K562 (cell line): ENCODE data around the gene ITK. TPM values are rescaled to one million over a fixed set of nuclear protein-coding genes. Genes with fewer than 3 reads are reported as not detected.

Experiments
- ATAC-seq: fragments of 200-7000 bp; cut with Tn5 transposase; 3 replicates; pipeline ENCODE4 v1.9.1; 2020; ENCODE audit warnings: moderate library complexity
- BruUV-seq: library from RNA; stranded (reverse); fragments of 400-500 nt; replicated peaks from 2 replicates; lab custom pipeline; 2021; lab: Mats Ljungman, UMichigan
- CTCF ChIA-PET: fragments of 300-600 bp; formaldehyde crosslinking; extraction: SDS; loops from one replicate; lab custom pipeline; 2021; ENCODE audit warnings: low intra/inter-chr PET ratio; lab: Yijun Ruan, JAX
- POLR2A ChIA-PET: fragments of 300-600, 350-650 bp; sonication (Branson Sonifier 250); formaldehyde crosslinking; extraction: SDS; loops from one replicate; lab custom pipeline; 2021; ENCODE audit warnings: antibody characterized with exemption, inconsistent platforms; lab: Yijun Ruan, JAX
- DNase-seq, 4 experiments: peaks; one replicate each; pipeline versions ENCODE4 v3.0.0 to v3.0.0-alpha.2; 2011 to 2018; ENCODE audit warnings: low spot score in 3 of 4, mixed read lengths in 3 of 4; ENCODE audit errors: extremely low read depth in 1 of 4
- FAIRE-seq: peaks from 2 replicates; lab custom pipeline; 2011; peaks lifted over from hg19 to GRCh38; lab: Jason Lieb, UNC
- H2AFZ ChIP-seq: 2 replicates; pipeline ENCODE4 v1.6.0; 2011; ENCODE audit warnings: low read depth, low read length, control low read depth, inconsistent platforms
- H3K27ac ChIP-seq: fragments of 200-600 bp; 3 replicates; pipeline ENCODE4 v1.8.0; 2011; ENCODE audit warnings: low read depth, mild to moderate bottlenecking, control low read depth, inconsistent platforms, low read length, moderate library complexity, mixed read lengths; ENCODE audit errors: extremely low read depth
- H3K27me3 ChIP-seq, 2 experiments: fragments of 300-600 bp in 1 of 2; 2 replicates in 1 of 2; 3 replicates in 1 of 2; pipeline versions ENCODE4 v1.6.0 to v1.8.0; 2011; ENCODE audit warnings: inconsistent platforms in 2 of 2, low read length in 2 of 2, mild to moderate bottlenecking in 1 of 2, mixed read lengths in 1 of 2, moderate library complexity in 1 of 2; ENCODE audit not compliant: control insufficient read depth in 2 of 2, insufficient read depth in 2 of 2
- H3K36me3 ChIP-seq: fragments of 300-600 bp; 3 replicates; pipeline ENCODE4 v1.8.0; 2011; ENCODE audit warnings: mild to moderate bottlenecking, low read length, inconsistent platforms; ENCODE audit not compliant: control insufficient read depth, insufficient read depth
- H3K4me1 ChIP-seq, 2 experiments: fragments of 200-600 bp in 1 of 2; replicated peaks in 1 of 2; 2 replicates in 1 of 2; 3 replicates in 1 of 2; pipeline versions ENCODE4 v1.5.1 to v1.8.0; 2011; ENCODE audit warnings: inconsistent platforms in 2 of 2, low read length in 2 of 2, mild to moderate bottlenecking in 1 of 2, mixed read lengths in 1 of 2, moderate library complexity in 1 of 2; ENCODE audit not compliant: control insufficient read depth in 2 of 2, insufficient read depth in 2 of 2
- H3K4me2 ChIP-seq: 2 replicates; pipeline ENCODE4 v1.6.1; 2011; ENCODE audit warnings: low read length, control low read depth, inconsistent platforms, mixed read lengths; ENCODE audit not compliant: insufficient read depth
- H3K4me3 ChIP-seq: fragments of 200-600 bp; sonication (generic), shearing (Covaris generic); 2 replicates; pipeline ENCODE4 v1.5.1; 2016; ENCODE audit warnings: control low read depth, inconsistent platforms
- H3K79me2 ChIP-seq: fragments of 200-600 bp; 3 replicates; pipeline ENCODE4 v1.8.0; 2011; ENCODE audit warnings: low read length, inconsistent platforms; ENCODE audit not compliant: control insufficient read depth, insufficient read depth
- H3K9ac ChIP-seq, 2 experiments: 2 replicates each; pipeline versions ENCODE4 v1.6.0 to v1.6.1; 2011; ENCODE audit warnings: low read depth in 2 of 2, low read length in 2 of 2, control low read depth in 1 of 2, inconsistent platforms in 1 of 2, mild to moderate bottlenecking in 1 of 2, mixed read lengths in 1 of 2; ENCODE audit not compliant: insufficient read depth in 1 of 2
- H3K9me1 ChIP-seq: one replicate; pipeline ENCODE4 v1.6.0; 2011; ENCODE audit warnings: inconsistent platforms, mild to moderate bottlenecking, low read length, moderate library complexity; ENCODE audit not compliant: control insufficient read depth, insufficient read depth
- H3K9me3 ChIP-seq: replicated peaks from 2 replicates; pipeline ENCODE4 v1.5.1; 2011; ENCODE audit warnings: low read depth, low read length, inconsistent platforms; ENCODE audit not compliant: control insufficient read depth, insufficient read depth
- H4K20me1 ChIP-seq: replicated peaks from 2 replicates; pipeline ENCODE4 v1.6.1; 2011; ENCODE audit warnings: low read length, inconsistent platforms, mixed read lengths; ENCODE audit not compliant: control insufficient read depth, insufficient read depth
- ZNF75A ChIP-seq: fragments of 450-650 bp; formaldehyde crosslinking; IDR thresholded peaks from 2 replicates; pipeline ENCODE4 v1.4.0; 2020; ENCODE audit warnings: mild to moderate bottlenecking
- WGBS: fragments of 100-300 bp; shearing (Covaris generic); methylation state at CpG from one replicate; pipeline ENCODE4 v1.1.6; 2016; ENCODE audit warnings: low coverage, mixed read lengths; ENCODE audit not compliant: insufficient coverage; ENCODE audit errors: missing lambda C conversion rate; 5-methylcytosine and 5-hydroxymethylcytosine counted together
- in situ Hi-C: fragments of 300-500 bp; cut with MboI; formaldehyde crosslinking; loops from 4 replicates; pipeline ENCODE4 v1.15.0; 2018; ENCODE audit warnings: inconsistent platforms, mixed read lengths
- intact Hi-C: fragments of 100-400 bp; cut with micrococcal nuclease; formaldehyde crosslinking; loops from 2 replicates; pipeline ENCODE4 v1.14.2; 2022
- polyA plus RNA-seq, 8 experiments: library from polyadenylated mRNA; depleted of rRNA in 4 of 8; stranded (reverse) in 5 of 8; unstranded in 3 of 8; fragments of >200 nt; fragmentation: Nextera tagmentation in 2 of 8; fragmentation: Illumina TruSeq in 1 of 8; extraction: Ambion mirVana in 2 of 8; extraction: Trizol in 1 of 8; gene quantifications; 2 replicates each; pipeline versions ENCODE4 v1.2.1 to v1.2.3, GENCODE V29; 2011 to 2014; ENCODE audit warnings: inconsistent platforms in 1 of 8, missing spikeins in 1 of 8
- total RNA-seq, 7 experiments: library from RNA; depleted of rRNA in 6 of 7; stranded (reverse); fragments of >200 nt in 6 of 7; fragmentation: Illumina TruSeq in 2 of 7; extraction: Trizol in 2 of 7; gene quantifications; 2 replicates each; pipeline versions ENCODE4 v1.2.1 to v1.2.3, GENCODE V29; 2011 to 2021; ENCODE audit warnings: low replicate concordance in 1 of 7
- TF ChIP-seq, protein P1 (sequence below): fragments of 250-450 bp; sonication (Bioruptor Pico); IDR thresholded peaks from 2 replicates; pipeline ENCODE4 v1.9.0; 2021; ENCODE audit warnings: mild to moderate bottlenecking

The ITK gene
- total and polyA plus RNA-seq, 9 of the 15 experiments (the other 6 are each of a cell fraction or from before 2014, with no cell fraction given), result 0.04 to 0.75 TPM; not detected in 7

DNA sequence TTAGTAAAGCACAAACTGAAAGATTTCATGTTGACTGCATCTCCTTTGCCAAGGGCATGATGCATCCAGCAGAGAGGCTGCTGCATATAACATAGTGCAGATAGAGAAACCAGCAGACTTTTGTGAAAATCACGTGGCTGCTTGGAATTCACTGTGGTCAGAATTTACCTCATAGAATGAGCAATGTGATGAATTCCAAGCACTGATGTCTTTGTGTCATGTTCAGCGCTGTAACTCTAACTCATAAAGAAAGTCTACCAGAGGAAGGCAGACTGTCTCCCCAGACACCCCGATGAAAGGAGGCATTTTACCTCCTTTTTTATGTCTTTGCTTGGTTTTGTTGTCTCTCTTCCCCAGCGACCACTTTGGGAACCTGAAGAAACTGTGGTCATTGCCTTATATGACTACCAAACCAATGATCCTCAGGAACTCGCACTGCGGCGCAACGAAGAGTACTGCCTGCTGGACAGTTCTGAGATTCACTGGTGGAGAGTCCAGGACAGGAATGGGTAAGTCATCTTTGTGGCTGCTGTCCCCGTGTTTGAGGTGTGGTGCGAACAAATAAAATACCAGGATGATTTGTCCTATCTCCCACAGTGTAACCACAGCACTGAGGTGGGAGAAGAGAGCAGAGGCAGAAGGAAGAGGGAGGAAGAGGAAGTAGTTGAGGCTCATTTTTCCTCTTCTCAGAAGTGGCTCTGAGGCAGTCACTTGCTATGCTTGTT lies 42.0 kb downstream of the ITK start:
- FAIRE-seq (no peak), DNase-seq (no peak), ATAC-seq (no peak)
- H3K9ac ChIP-seq, result no peak overlapping the region
- no peaks in the 10 kb centered on the region; a peak in 1 of 5 replicates for H3K4me1 ChIP-seq
- 3% methylated on average over 10 of the region's 10 CpGs for WGBS
- H2AFZ ChIP-seq, result no peak overlapping the region
- no peaks in the 10 kb centered on the region for H3K79me2 ChIP-seq
- H3K4me2 ChIP-seq, result no peak overlapping the region
- no peaks in the 10 kb centered on the region for H3K9me1 ChIP-seq
- no peak overlapping the region for H3K4me3 ChIP-seq
- no peaks in the 10 kb centered on the region for H3K27me3 ChIP-seq
- POLR2A ChIA-PET, result interaction anchor here (0.5 kb wide), 1 partner anchor 89 kb away, joined by 3 read pairs; no protein-coding TSS in a partner anchor
- no TSS peak for BruUV-seq
- intact Hi-C loops, result no loop called here
- in situ Hi-C loops, result no loop called here
- H4K20me1 ChIP-seq, result no peaks in the 10 kb centered on the region
- H3K9me3 ChIP-seq, result no peaks in the 10 kb centered on the region
- CTCF ChIA-PET, result no interaction called here
- H3K27ac ChIP-seq, result no peak overlapping the region
- TF ChIP-seq, protein P1, sequence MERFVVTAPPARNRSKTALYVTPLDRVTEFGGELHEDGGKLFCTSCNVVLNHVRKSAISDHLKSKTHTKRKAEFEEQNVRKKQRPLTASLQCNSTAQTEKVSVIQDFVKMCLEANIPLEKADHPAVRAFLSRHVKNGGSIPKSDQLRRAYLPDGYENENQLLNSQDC (CRISPR knock-in tag), result no peak
- TF ChIP-seq ZNF75A (CRISPR knock-in tag), result peak; percentile 88
- no peaks in the 10 kb centered on the region for H3K36me3 ChIP-seq
